HG02870 (cell line): ENCODE data around the gene CNNM1.

Experiments used
- ATAC-seq: cut with Tn5 transposase; IDR thresholded peaks from one replicate; pipeline ENCODE4 v1.9.1; 2021; ENCODE audit warnings: mild to moderate bottlenecking, moderate library complexity; ENCODE audit not compliant: unreplicated experiment

CNNM1 gene

GRCh38 chr10:99329304-99329553 is at the start of gene CNNM1:
TSS of gene CNNM1 (plus strand) at chr10:99329356. CDS start at chr10:99329388, 32 bp downstream.
- ATAC-seq: peak; percentile 60

GRCh38 chr10:99279626-99280111 is 49.5 kb upstream of the CNNM1 start:
- ATAC-seq: no peak

GRCh38 chr10:99280472-99280871 is 48.7 kb upstream of the CNNM1 start:
- peak; percentile 88 for ATAC-seq

GRCh38 chr10:99285881-99286280 is 43.3 kb upstream of the CNNM1 start:
- no peak for ATAC-seq

- no peak for ATAC-seq
Observed at GRCh38 chr10:99290306-99290705, 38.9 kb upstream of the CNNM1 start.

GRCh38 chr10:99292159-99292558 is 37.0 kb upstream of the CNNM1 start:
- ATAC-seq: no peak

GRCh38 chr10:99296605-99297004 is 32.6 kb upstream of the CNNM1 start:
- no peak for ATAC-seq

- ATAC-seq: no peak
Observed at GRCh38 chr10:99297033-99297432, 32.1 kb upstream of the CNNM1 start.

GRCh38 chr10:99303899-99304861 is 25.0 kb upstream of the CNNM1 start:
- ATAC-seq: no peak

- ATAC-seq: no peak
Observed at GRCh38 chr10:99304862-99305229, 24.3 kb upstream of the CNNM1 start.

- no peak for ATAC-seq
Observed at GRCh38 chr10:99312501-99312900, 16.7 kb upstream of the CNNM1 start.

- no peak for ATAC-seq
Observed at GRCh38 chr10:99315853-99316252, 13.3 kb upstream of the CNNM1 start.

GRCh38 chr10:99316374-99316773 is 12.8 kb upstream of the CNNM1 start:
- ATAC-seq: no peak

GRCh38 chr10:99318048-99318447 is 11.1 kb upstream of the CNNM1 start:
- no peak for ATAC-seq

- no peak for ATAC-seq
Observed at GRCh38 chr10:99318475-99318874, 10.7 kb upstream of the CNNM1 start.

GRCh38 chr10:99325281-99325680 is 3.9 kb upstream of the CNNM1 start:
- no peak for ATAC-seq

GRCh38 chr10:99326871-99327270 is 2.3 kb upstream of the CNNM1 start:
- no peak for ATAC-seq

- ATAC-seq: peak; percentile 22
Observed at GRCh38 chr10:99328579-99329303, 415 bp upstream of the CNNM1 start.

GRCh38 chr10:99329554-99330346 is 594 bp downstream of the CNNM1 start:
- ATAC-seq: peak; percentile 35

GRCh38 chr10:99330347-99330924 is 1.3 kb downstream of the CNNM1 start:
- no peak for ATAC-seq
